ENCODE data around the gene TIMP2.

- TF ChIP-seq POLR2A (IDR thresholded peaks at IDR 0.05; ENCODE audit: low read depth, low read length) (no peak), POLR2AphosphoS5 (IDR thresholded peaks at IDR 0.05; ENCODE audit: low read depth, low read length) (no peak)
These were observed 46.2 kb downstream of the TIMP2 start for GRCh38 chr17:78878871-78879527.
